Glutamatergic neuron (in vitro differentiated cells): ENCODE data around the gene TNFAIP8. TPM values are rescaled to one million over a fixed set of nuclear protein-coding genes. Genes with fewer than 3 reads are reported as not detected.

ENCODE experiments used
- DNase-seq: peaks from one replicate; pipeline ENCODE4 v3.0.0; 2022
- H3K27ac Mint-ChIP-seq: one replicate; pipeline ENCODE4 v1.8.0; 2020; ENCODE audit warnings: mild to moderate bottlenecking, mixed read lengths, inconsistent platforms; ENCODE audit not compliant: unreplicated experiment
- H3K27me3 Mint-ChIP-seq: one replicate; pipeline ENCODE4 v1.8.0; 2020; ENCODE audit warnings: mild to moderate bottlenecking, moderate library complexity, mixed read lengths, inconsistent platforms; ENCODE audit not compliant: unreplicated experiment
- H3K36me3 Mint-ChIP-seq: one replicate; pipeline ENCODE4 v1.8.0; 2020; ENCODE audit warnings: mild to moderate bottlenecking, mixed read lengths, inconsistent platforms; ENCODE audit not compliant: unreplicated experiment
- H3K4me1 Mint-ChIP-seq: one replicate; pipeline ENCODE4 v1.8.0; 2020; ENCODE audit warnings: mild to moderate bottlenecking, low read depth, mixed read lengths, inconsistent platforms; ENCODE audit not compliant: unreplicated experiment
- H3K4me3 Mint-ChIP-seq: one replicate; pipeline ENCODE4 v1.8.0; 2020; ENCODE audit warnings: mild to moderate bottlenecking, mixed read lengths, inconsistent platforms; ENCODE audit not compliant: unreplicated experiment
- H3K9me3 Mint-ChIP-seq: one replicate; pipeline ENCODE4 v1.8.0; 2020; ENCODE audit warnings: mild to moderate bottlenecking, moderate library complexity, mixed read lengths, inconsistent platforms; ENCODE audit not compliant: unreplicated experiment
- total RNA-seq: library from RNA; stranded (reverse); fragmentation: NEBNext Ultra II Directional; extraction: Animal tissue kit (Norgen Biotek cat#: 25700); gene quantifications from one replicate; pipeline ENCODE4 v1.2.1, GENCODE V29; 2021; ENCODE audit not compliant: unreplicated experiment
- TF ChIP-seq, protein P1 (sequence below): fragments of 200-600 bp; sonication (generic); IDR thresholded peaks from one replicate; pipeline ENCODE4 v1.5.0; 2021; ENCODE audit not compliant: partially characterized antibody, unreplicated experiment

TNFAIP8 gene
- total RNA-seq, 1 donor from 2014 or later, result 2.5 TPM

- Mint-ChIP-seq H3K4me1 (peaks cover 9% of the 10 kb centered on the region), H3K9me3 (no peaks in the 10 kb centered on the region), H3K27me3 (no peaks in the 10 kb centered on the region), H3K4me3 (no peak overlapping the region), H3K27ac (no peak overlapping the region), H3K36me3 (no peaks in the 10 kb centered on the region)
- TF ChIP-seq, protein P1, sequence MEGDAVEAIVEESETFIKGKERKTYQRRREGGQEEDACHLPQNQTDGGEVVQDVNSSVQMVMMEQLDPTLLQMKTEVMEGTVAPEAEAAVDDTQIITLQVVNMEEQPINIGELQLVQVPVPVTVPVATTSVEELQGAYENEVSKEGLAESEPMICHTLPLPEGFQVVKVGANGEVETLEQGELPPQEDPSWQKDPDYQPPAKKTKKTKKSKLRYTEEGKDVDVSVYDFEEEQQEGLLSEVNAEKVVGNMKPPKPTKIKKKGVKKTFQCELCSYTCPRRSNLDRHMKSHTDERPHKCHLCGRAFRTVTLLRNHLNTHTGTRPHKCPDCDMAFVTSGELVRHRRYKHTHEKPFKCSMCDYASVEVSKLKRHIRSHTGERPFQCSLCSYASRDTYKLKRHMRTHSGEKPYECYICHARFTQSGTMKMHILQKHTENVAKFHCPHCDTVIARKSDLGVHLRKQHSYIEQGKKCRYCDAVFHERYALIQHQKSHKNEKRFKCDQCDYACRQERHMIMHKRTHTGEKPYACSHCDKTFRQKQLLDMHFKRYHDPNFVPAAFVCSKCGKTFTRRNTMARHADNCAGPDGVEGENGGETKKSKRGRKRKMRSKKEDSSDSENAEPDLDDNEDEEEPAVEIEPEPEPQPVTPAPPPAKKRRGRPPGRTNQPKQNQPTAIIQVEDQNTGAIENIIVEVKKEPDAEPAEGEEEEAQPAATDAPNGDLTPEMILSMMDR, result no peak
- DNase-seq, result no peak
Measured at GRCh38 chr5:119397518-119398380, 41.9 kb downstream of the TNFAIP8 start.

GRCh38 chr5:119398727-119399466 lies 43.1 kb downstream of the TNFAIP8 start:
- no peak overlapping the region for H3K4me3 Mint-ChIP-seq
- H3K9me3 Mint-ChIP-seq, result no peaks in the 10 kb centered on the region
- TF ChIP-seq, protein P1, result no peak
- DNase-seq, result no peak
- H3K4me1 Mint-ChIP-seq, result peaks cover 9% of the 10 kb centered on the region
- no peaks in the 10 kb centered on the region for H3K27me3 Mint-ChIP-seq
- H3K36me3 Mint-ChIP-seq, result no peaks in the 10 kb centered on the region
- H3K27ac Mint-ChIP-seq, result no peak overlapping the region

DNA sequence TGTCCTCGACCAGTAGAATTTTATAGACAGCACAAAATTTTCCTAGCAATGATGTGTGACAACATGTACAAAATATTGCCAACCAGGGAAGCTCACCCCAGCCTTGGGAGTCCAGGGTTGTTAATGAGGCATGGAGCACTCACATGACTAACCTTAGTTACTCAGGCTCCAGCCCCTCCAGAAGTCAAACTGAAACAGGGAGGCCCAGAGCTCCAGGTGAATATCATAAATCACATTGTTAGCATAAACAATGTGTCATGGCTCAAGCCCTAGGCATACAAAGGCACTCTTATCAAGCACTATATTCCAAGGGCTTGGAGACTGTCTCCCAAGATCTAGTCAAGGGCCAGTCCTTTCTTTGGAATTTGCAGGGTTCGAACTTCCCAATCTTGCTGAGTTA lies 44.4 kb downstream of the TNFAIP8 start:
- no peak overlapping the region for H3K4me3 Mint-ChIP-seq
- no peaks in the 10 kb centered on the region for H3K9me3 Mint-ChIP-seq
- H3K36me3 Mint-ChIP-seq, result no peaks in the 10 kb centered on the region
- TF ChIP-seq, protein P1, result no peak
- H3K27ac Mint-ChIP-seq, result no peak overlapping the region
- peaks cover 6% of the 10 kb centered on the region for H3K4me1 Mint-ChIP-seq
- no peaks in the 10 kb centered on the region for H3K27me3 Mint-ChIP-seq
- DNase-seq, result no peak

DNA sequence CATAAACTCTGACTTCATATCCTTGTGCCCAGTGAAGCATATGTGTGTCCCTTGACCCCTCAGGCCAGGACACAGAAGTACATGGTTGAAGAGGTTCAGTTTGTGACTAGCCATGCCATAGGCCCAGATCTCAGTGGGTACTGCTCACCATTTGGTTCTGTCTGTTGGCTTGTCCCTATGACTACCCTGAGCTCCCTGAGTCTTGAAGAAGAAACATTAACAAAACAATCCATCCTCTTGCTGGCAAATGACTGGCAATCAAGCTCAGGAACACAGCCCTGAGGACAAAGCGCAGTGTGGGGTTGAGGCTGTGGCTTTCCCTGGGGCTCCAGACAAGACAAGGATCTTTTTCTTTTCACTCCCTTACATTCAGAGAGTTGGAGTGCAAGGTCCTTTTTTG lies 46.3 kb downstream of the TNFAIP8 start:
- H3K9me3 Mint-ChIP-seq, result no peaks in the 10 kb centered on the region
- no peaks in the 10 kb centered on the region for H3K36me3 Mint-ChIP-seq
- peaks cover 5% of the 10 kb centered on the region for H3K4me1 Mint-ChIP-seq
- no peak overlapping the region for H3K27ac Mint-ChIP-seq
- no peak overlapping the region for H3K4me3 Mint-ChIP-seq
- DNase-seq, result no peak
- H3K27me3 Mint-ChIP-seq, result no peaks in the 10 kb centered on the region
- TF ChIP-seq, protein P1, result no peak

DNA sequence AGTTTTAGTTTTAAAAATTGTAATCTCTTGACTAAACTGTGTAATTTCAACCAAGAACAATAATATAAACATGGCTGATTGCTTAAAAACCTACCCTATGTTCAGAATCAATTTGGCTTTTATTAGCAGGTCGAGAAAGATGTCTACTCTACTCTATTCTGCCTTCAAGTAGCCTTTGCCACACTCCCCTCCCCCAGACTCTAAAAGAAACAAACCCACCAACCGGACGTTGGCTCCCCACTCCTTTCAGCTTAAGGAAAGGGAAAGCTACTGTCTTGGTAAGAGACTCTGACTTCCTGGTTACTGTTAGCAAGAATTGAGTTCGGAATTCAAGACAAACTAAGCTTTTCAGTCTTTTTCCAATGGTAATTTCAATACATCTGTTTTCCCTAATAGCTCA lies 46.7 kb downstream of the TNFAIP8 start:
- H3K27me3 Mint-ChIP-seq, result no peaks in the 10 kb centered on the region
- H3K36me3 Mint-ChIP-seq, result no peaks in the 10 kb centered on the region
- H3K4me3 Mint-ChIP-seq, result no peak overlapping the region
- DNase-seq, result no peak
- peaks cover 5% of the 10 kb centered on the region for H3K4me1 Mint-ChIP-seq
- H3K9me3 Mint-ChIP-seq, result no peaks in the 10 kb centered on the region
- no peak overlapping the region for H3K27ac Mint-ChIP-seq
- TF ChIP-seq, protein P1, result no peak
